SU-DHL-6 (cell line): ENCODE data around the gene IGSF8.

Experiments
- H2AFZ ChIP-seq: fragments of 200-600 bp; sonication (generic); 2 replicates; pipeline ENCODE4 v1.6.1; 2014; ENCODE audit warnings: low read depth, mild to moderate bottlenecking, moderate library complexity, mixed read lengths, antibody characterized with exemption, low read length; ENCODE audit not compliant: severe bottlenecking
- H3F3A ChIP-seq: fragments of 200-600 bp; shearing (Covaris generic); 2 replicates; pipeline ENCODE4 v1.6.0; 2016; ENCODE audit warnings: antibody characterized with exemption, mild to moderate bottlenecking; ENCODE audit not compliant: insufficient read depth
- H3K27ac ChIP-seq: fragments of 200-600 bp; sonication (generic); 2 replicates; pipeline ENCODE4 v1.5.1; 2016; ENCODE audit warnings: low read depth, mild to moderate bottlenecking, low read length, moderate library complexity, mixed read lengths
- H3K27me3 ChIP-seq: fragments of 200-600 bp; sonication (generic), shearing (Covaris generic); 2 replicates; pipeline ENCODE4 v1.6.0; 2014; ENCODE audit warnings: mild to moderate bottlenecking, low read length
- H3K36me3 ChIP-seq: fragments of 200-600 bp; sonication (generic); 2 replicates; pipeline ENCODE4 v1.6.1; 2014; ENCODE audit warnings: mild to moderate bottlenecking, low read length, mixed read lengths
- H3K4me2 ChIP-seq: fragments of 300-600, 200-600 bp; shearing (Covaris generic), sonication (generic); 2 replicates; pipeline ENCODE4 v1.6.0; 2014; ENCODE audit warnings: low read length, low read depth, mild to moderate bottlenecking; ENCODE audit not compliant: poor library complexity, severe bottlenecking
- H3K4me3 ChIP-seq: fragments of 200-600 bp; sonication (generic); 2 replicates; pipeline ENCODE4 v1.5.1; 2014; ENCODE audit warnings: antibody characterized with exemption, low read length, mild to moderate bottlenecking, mixed read lengths; ENCODE audit not compliant: insufficient read depth, poor library complexity, severe bottlenecking
- H3K79me2 ChIP-seq: fragments of 200-600 bp; sonication (generic); 2 replicates; pipeline ENCODE4 v1.6.1; 2014; ENCODE audit warnings: mild to moderate bottlenecking, low read length, moderate library complexity; ENCODE audit not compliant: insufficient read depth
- H3K9ac ChIP-seq: fragments of 200-600 bp; sonication (generic); 2 replicates; pipeline ENCODE4 v1.7.0; 2014; ENCODE audit warnings: mild to moderate bottlenecking, low read length
- H3K9me2 ChIP-seq: fragments of 200-600 bp; sonication (generic); replicated peaks from 2 replicates; pipeline ENCODE4 v1.6.1; 2014; ENCODE audit warnings: low read length; ENCODE audit not compliant: insufficient read depth
- H3K9me3 ChIP-seq: fragments of 200-600 bp; sonication (generic); 2 replicates; pipeline ENCODE4 v1.6.1; 2014; ENCODE audit warnings: low read length, mixed read lengths; ENCODE audit not compliant: insufficient read depth
- H4K20me1 ChIP-seq: fragments of 200-600 bp; sonication (generic); 2 replicates; pipeline ENCODE4 v1.6.1; 2014; ENCODE audit warnings: low read depth, mild to moderate bottlenecking, antibody characterized with exemption, low read length, moderate library complexity, mixed read lengths
- CTCF ChIP-seq: fragments of 200-600 bp; sonication (generic); IDR thresholded peaks from one replicate; pipeline ENCODE4 v1.5.1; 2017; ENCODE audit warnings: antibody characterized with exemption, mild to moderate bottlenecking, low read length, moderate library complexity; ENCODE audit not compliant: insufficient read depth, poor library complexity, severe bottlenecking
- EZH2phosphoT487 ChIP-seq: fragments of 200-600 bp; sonication (generic), shearing (Covaris generic); conservative IDR thresholded peaks from 2 replicates; pipeline ENCODE4 v1.6.1; 2018; ENCODE audit warnings: mild to moderate bottlenecking, antibody characterized with exemption, low read length, moderate library complexity, mixed read lengths

IGSF8 gene

GRCh38 chr1:160058087-160058486 lies 40.3 kb downstream of the IGSF8 start:
- H3K9ac ChIP-seq: no peak overlapping the region
- no peaks in the 10 kb centered on the region for H3K9me3 ChIP-seq
- H4K20me1 ChIP-seq: no peaks in the 10 kb centered on the region
- no peak overlapping the region for H3K27ac ChIP-seq
- no peak overlapping the region for H3K4me2 ChIP-seq
- H3F3A ChIP-seq: no peaks in the 10 kb centered on the region
- no peak overlapping the region for H3K4me3 ChIP-seq
- H2AFZ ChIP-seq: no peak overlapping the region
- H3K79me2 ChIP-seq: no peaks in the 10 kb centered on the region
- H3K27me3 ChIP-seq: no peaks in the 10 kb centered on the region
- H3K36me3 ChIP-seq: no peaks in the 10 kb centered on the region
- no peak for TF ChIP-seq CTCF
- no peak for TF ChIP-seq EZH2phosphoT487
- no peaks in the 10 kb centered on the region for H3K9me2 ChIP-seq

GRCh38 chr1:160056648-160057169 lies 41.7 kb downstream of the IGSF8 start:
- Histone ChIP-seq H3K79me2 (no peaks in the 10 kb centered on the region), H3K9ac (no peak overlapping the region), H3K27me3 (no peaks in the 10 kb centered on the region), H3K27ac (no peak overlapping the region), H4K20me1 (no peaks in the 10 kb centered on the region), H3K9me2 (no peaks in the 10 kb centered on the region), H3K36me3 (no peaks in the 10 kb centered on the region), H3K4me3 (no peak overlapping the region), H2AFZ (no peak overlapping the region), H3F3A (no peaks in the 10 kb centered on the region), H3K4me2 (no peak overlapping the region), H3K9me3 (no peaks in the 10 kb centered on the region)
- TF ChIP-seq EZH2phosphoT487 (no peak), CTCF (no peak)

- H3K9me2 ChIP-seq: no peaks in the 10 kb centered on the region
- H3K36me3 ChIP-seq: no peaks in the 10 kb centered on the region
- H4K20me1 ChIP-seq: no peaks in the 10 kb centered on the region
- no peaks in the 10 kb centered on the region for H3K9me3 ChIP-seq
- no peak overlapping the region for H3K27ac ChIP-seq
- TF ChIP-seq EZH2phosphoT487 (no peak), CTCF (no peak)
- H3K9ac ChIP-seq: no peak overlapping the region
- no peaks in the 10 kb centered on the region for H3K27me3 ChIP-seq
- H3K79me2 ChIP-seq: no peaks in the 10 kb centered on the region
- no peak overlapping the region for H3K4me2 ChIP-seq
- no peaks in the 10 kb centered on the region for H3F3A ChIP-seq
- no peak overlapping the region for H2AFZ ChIP-seq
- H3K4me3 ChIP-seq: no peak overlapping the region
These were observed 44.7 kb downstream of the IGSF8 start for GRCh38 chr1:160053548-160054365.
